Heart left ventricle (tissue), 16 donors: ENCODE measurements around the gene GOLGA8O. TPM values are rescaled to one million over a fixed set of nuclear protein-coding genes. Genes with fewer than 3 reads are reported as not detected.
"Not testable (repeated sequence)": the region's sequence is repeated elsewhere in the genome, so short reads cannot be mapped to it uniquely, and the experiment has no call there.

ENCODE experiments used
- ATAC-seq, 4 donors: fragments of 200-7000 bp; cut with Tn5 transposase; one replicate each; pipeline ENCODE4 v1.9.1; 2020 to 2022; ENCODE audit warnings: moderate library complexity in 4 of 4, mild to moderate bottlenecking in 3 of 4, moderate number of reproducible peaks in 1 of 4
- DNase-seq, 5 donors: peaks; one replicate each; pipeline ENCODE4 v3.0.0-alpha.2; 2020
- H3K27ac ChIP-seq, 12 donors: fragments of 200-600 bp; sonication (generic) in 4 of 12; one replicate each; pipeline versions ENCODE4 v1.5.0 to v1.8.0; 2016 to 2022; ENCODE audit warnings: mild to moderate bottlenecking in 2 of 12
- H3K27me3 ChIP-seq, 9 donors: fragments of 200-600 bp; sonication (generic) in 2 of 9; one replicate each; pipeline versions ENCODE4 v1.5.1 to v1.8.0; 2016 to 2022; ENCODE audit warnings: mild to moderate bottlenecking in 3 of 9
- H3K36me3 ChIP-seq, 9 donors: fragments of 200-600 bp; sonication (generic) in 2 of 9; one replicate each; pipeline versions ENCODE4 v1.5.0 to v1.8.0; 2018 to 2022; ENCODE audit warnings: mild to moderate bottlenecking in 2 of 9
- H3K4me1 ChIP-seq, 12 donors: fragments of 200-600 bp; sonication (generic) in 4 of 12; one replicate each; pipeline versions ENCODE4 v1.5.0 to v1.8.0; 2016 to 2022; ENCODE audit warnings: mild to moderate bottlenecking in 3 of 12
- H3K4me3 ChIP-seq, 12 donors: fragments of 200-600 bp; sonication (generic) in 4 of 12; one replicate each; pipeline versions ENCODE4 v1.5.0 to v1.8.0; 2017 to 2022; ENCODE audit warnings: mild to moderate bottlenecking in 9 of 12, moderate library complexity in 4 of 12
- H3K9me3 ChIP-seq, 12 donors: fragments of 200-600 bp; sonication (generic) in 4 of 12; one replicate each; pipeline versions ENCODE4 v1.5.0 to v1.8.0; 2016 to 2022; ENCODE audit warnings: mild to moderate bottlenecking in 1 of 12
- WGBS, 4 donors: extraction: QIAGEN DNeasy Blood & Tissue Kit in 2 of 4; methylation state at CpG; one replicate each; pipeline versions ENCODE4 v1.1.5 to v1.1.7; 2013 to 2018; 5-methylcytosine and 5-hydroxymethylcytosine counted together
- intact Hi-C, 10 donors: fragments of 100-400 bp; cut with DNase I; formaldehyde crosslinking; loops; one replicate each; pipeline versions ENCODE4 v1.11.1 to v1.14.2; 2022
- long read RNA-seq, 3 donors: library from polyadenylated mRNA; unstranded; transcript quantifications; one replicate each; pipeline ENCODE4 v2.0.0, GENCODE V29; 2020 to 2021
- polyA plus RNA-seq, 2 donors: library from polyadenylated mRNA; stranded (reverse); fragments of 200-250 nt; gene quantifications; one replicate each; pipeline ENCODE4 v1.2.3, GENCODE V29; 2013
- total RNA-seq, 9 donors: library from RNA; depleted of rRNA in 2 of 9; stranded (reverse); fragments of >200 nt in 2 of 9; fragmentation: NEBNext Ultra II Directional in 3 of 9; extraction: Animal tissue kit (Norgen Biotek cat#: 25700) in 3 of 9; gene quantifications; one replicate each; pipeline versions ENCODE4 v1.1.0 to v1.2.4, GENCODE V29; 2016 to 2023
- donor health status: ischemic (EF 13 %, LVEDD 7.1; RV severe dilation, severe dysfunction).
- donor health status: healthy with polysubstance abuse.
- donor health status: DM: no; HTN: yes; CAD: no.
- donor health status: DM: no; HTN: no; CAD: no.
- donor health status: ischemic (EF 25% LVEDD 6.9; RV normal size, moderate dysfunction).
- donor health status: ischemic (EF 25% LVEDD 5.7; RV mildly dilated, moderate dysfunction).
- donor health status: healthy.
- donor health status: DM: yes; HTN: yes; CAD: no.
- donor health status: ischemic (EF 35%, LVEDD 5.7; RV mildly dilated, moderate dysfunction).
- donor health status: nonischemic (EF 11% LVEDD 7.7; RV severe dilation, severe dysfunction).
- donor health status: DM: yes; HTN: yes; CAD: no.
- donor health status: PGD.
- donor health status: ischemic (EF 29% LVEDD 5.4; RV normal size, mild dysfunction).
- donor health status: nonischemic (EF 23%, LVEDD 6.1; RV moderate dilation, normal function).

GOLGA8O gene
- total RNA-seq (1 to 10 TPM in 3 of 9 donors, under 1 TPM in 4, not detected in 2; 0.72 to 3.5 (median 0.95) TPM), polyA plus RNA-seq (1 to 10 TPM in 1 of 2 donors, under 1 TPM in 1; 0.42 to 1.3 TPM)
- long read RNA-seq, donor 1 = 0 reads
- long read RNA-seq, donor 2, partial matches to known transcripts = 1 of 1 reads
- long read RNA-seq, donor 2, other reads (novel, unspliced or antisense) = 0 of 1 reads
- long read RNA-seq, donor 3 = 0 reads

DNA sequence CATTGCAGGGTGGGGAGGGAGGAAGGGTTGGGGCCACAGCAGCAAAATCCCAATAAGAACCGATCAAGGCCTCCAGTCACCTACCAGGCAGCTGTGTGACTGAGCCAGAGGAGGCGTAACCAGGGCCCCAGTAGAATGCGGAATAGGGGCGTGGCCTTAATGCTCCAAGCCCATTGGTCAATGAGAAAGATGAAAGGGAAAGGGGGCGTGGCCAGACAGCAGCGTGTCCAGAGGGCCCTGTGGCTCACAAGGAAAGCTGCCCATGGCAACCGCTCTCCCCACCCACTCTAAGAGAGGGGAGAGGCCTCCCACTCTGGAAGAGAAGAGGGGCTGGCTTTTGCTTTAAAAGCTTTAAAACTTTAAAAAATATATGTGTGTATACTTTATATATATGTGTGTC lies at the start of gene GOLGA8O:
Gene GOLGA8O (minus strand): TSS at position 101 of the 400 bp plus-strand sequence. CDS start 98 bp downstream, at position 3.
- DNase-seq, ATAC-seq, H3K9me3 ChIP-seq, intact Hi-C loops, H3K4me3 ChIP-seq, H3K36me3 ChIP-seq, H3K27me3 ChIP-seq, H3K27ac ChIP-seq, H3K4me1 ChIP-seq: not testable (repeated sequence)
- no CpG with 5 or more reads among the region's 7 CpGs for WGBS, 4 donors

GRCh38 chr15:32504152-32504811 lies 48.8 kb upstream of the GOLGA8O start:
- H3K27me3 ChIP-seq, DNase-seq, H3K9me3 ChIP-seq, intact Hi-C loops, H3K4me1 ChIP-seq, H3K4me3 ChIP-seq, H3K27ac ChIP-seq, H3K36me3 ChIP-seq: not testable (repeated sequence)
- no CpG with 5 or more reads among the region's 8 CpGs for WGBS, 4 donors
- ATAC-seq = peak in 2 of 4 donors; percentile 58 to 74

DNA sequence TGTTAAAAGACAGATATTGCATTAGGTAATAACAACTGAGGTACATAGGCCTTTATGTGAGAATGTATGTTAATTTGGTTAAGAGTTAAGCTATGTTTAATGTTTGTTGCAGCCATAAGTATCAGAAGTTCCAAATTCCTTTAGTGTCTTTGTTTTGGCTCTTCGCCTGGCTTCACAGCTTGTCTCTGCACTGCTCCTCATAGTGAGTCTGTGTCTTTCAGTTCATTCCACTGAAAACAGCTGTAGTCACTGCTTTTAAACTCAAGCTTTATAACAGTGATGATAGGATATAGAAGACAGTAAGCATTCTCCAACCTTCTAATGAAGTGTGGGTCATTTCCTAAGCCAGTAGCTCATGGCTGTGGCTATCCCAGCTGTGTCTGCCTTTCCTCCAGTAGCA lies 47.5 kb upstream of the GOLGA8O start:
- H3K27ac ChIP-seq, H3K4me3 ChIP-seq, H3K36me3 ChIP-seq, H3K4me1 ChIP-seq, intact Hi-C loops, H3K27me3 ChIP-seq, H3K9me3 ChIP-seq: not testable (repeated sequence)
- ATAC-seq (peak in 2 of 4 donors; percentile 29 to 42), DNase-seq (peak in 1 of 5 donors; percentile 21)
- 57 to 94% (median 74%) methylated on average over 1 of the region's 1 CpG for WGBS, 4 donors

DNA sequence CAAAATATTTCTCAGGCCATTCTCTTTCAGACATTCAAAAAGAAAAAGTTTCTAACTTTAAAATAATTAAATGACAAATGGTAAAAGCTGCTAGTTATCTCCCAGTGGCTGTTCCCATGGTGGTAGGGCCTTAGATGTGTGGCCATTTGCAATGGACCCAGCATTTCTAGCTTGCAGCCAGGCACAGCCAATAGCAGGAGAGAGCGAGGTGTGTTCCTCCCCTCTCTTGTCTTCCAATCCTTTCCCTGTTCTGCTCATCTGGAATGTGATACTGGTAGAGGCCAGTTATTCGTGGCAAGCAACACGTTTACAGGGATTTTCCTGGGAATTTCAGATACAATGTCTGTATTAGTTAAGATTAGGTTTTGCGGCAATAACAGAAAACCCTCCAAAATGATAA lies 37.3 kb upstream of the GOLGA8O start:
- H3K4me3 ChIP-seq, H3K4me1 ChIP-seq, DNase-seq, intact Hi-C loops, H3K9me3 ChIP-seq, ATAC-seq, H3K36me3 ChIP-seq, H3K27me3 ChIP-seq, H3K27ac ChIP-seq: not testable (repeated sequence)
- no CpG with 5 or more reads among the region's 4 CpGs for WGBS, 4 donors

DNA sequence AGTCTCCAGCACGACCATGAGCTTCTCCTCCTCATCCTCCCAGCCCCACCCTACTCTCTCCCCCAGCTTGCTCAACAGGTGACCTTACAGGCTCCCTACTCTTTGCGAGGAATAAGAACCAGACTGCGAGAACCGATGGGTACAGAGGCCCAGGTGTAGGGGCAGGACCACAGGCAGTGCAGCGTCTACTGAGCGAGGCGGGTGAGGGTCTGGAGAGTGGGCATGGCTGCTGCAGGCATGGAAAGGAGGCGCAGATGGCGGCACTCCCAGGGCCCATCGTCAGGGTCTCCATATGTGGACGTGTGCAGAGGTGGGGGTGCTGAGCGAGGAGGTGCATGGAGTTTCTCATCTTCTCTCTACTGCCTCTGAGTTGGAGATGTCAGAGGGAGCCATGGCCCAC lies 31.0 kb upstream of the GOLGA8O start:
- ATAC-seq, DNase-seq: not testable (repeated sequence)

GRCh38 chr15:32483377-32483776 lies 27.9 kb upstream of the GOLGA8O start:
- not testable (repeated sequence) for ATAC-seq

More for the DNA sequence above, 31.0 kb upstream of the GOLGA8O start:
- H3K4me1 ChIP-seq, H3K36me3 ChIP-seq, H3K4me3 ChIP-seq, H3K9me3 ChIP-seq, H3K27me3 ChIP-seq, H3K27ac ChIP-seq, intact Hi-C loops: not testable (repeated sequence)
- 86 to 96% (median 93%) methylated on average over 7 to 11 of the region's 12 CpGs for WGBS, 4 donors

GRCh38 chr15:32481683-32482082 lies 26.2 kb upstream of the GOLGA8O start:
- H3K27ac ChIP-seq, H3K9me3 ChIP-seq, H3K4me3 ChIP-seq, intact Hi-C loops, DNase-seq, H3K4me1 ChIP-seq, ATAC-seq, H3K27me3 ChIP-seq, H3K36me3 ChIP-seq: not testable (repeated sequence)
- no CpG with 5 or more reads among the region's 5 CpGs for WGBS, 4 donors

More at GRCh38 chr15:32483377-32483776, 27.9 kb upstream of the GOLGA8O start:
- DNase-seq = peak in 1 of 5 donors; percentile 3
- H3K4me1 ChIP-seq, H3K36me3 ChIP-seq, H3K27me3 ChIP-seq, H3K27ac ChIP-seq, H3K4me3 ChIP-seq, H3K9me3 ChIP-seq, intact Hi-C loops: not testable (repeated sequence)
- WGBS, 4 donors = 33 to 46% methylated on average over 4 of the region's 6 CpGs; no CpG with 5 or more reads in 2 of the 4 donors

DNA sequence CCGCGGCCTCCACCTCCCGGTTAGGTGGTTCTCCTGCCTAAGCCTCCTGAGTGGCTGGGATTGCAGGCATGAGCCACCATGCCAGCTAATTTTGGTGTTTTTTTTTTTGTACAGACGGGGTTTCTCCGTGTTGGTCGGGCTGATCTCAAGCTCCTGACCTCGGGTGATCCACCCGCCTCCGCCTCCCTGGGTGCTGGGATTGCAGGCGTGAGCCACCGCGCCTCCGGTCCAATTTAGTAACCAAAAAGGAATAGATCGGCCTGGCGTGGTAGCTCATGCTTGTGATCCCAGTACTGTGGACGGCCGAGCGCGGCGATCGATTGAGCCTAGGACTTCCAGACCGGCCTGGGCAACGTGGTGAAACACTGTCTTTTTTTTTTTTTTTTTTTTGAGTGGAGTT lies 12.6 kb upstream of the GOLGA8O start:
- ATAC-seq, H3K4me3 ChIP-seq, H3K4me1 ChIP-seq, H3K27me3 ChIP-seq, H3K27ac ChIP-seq, H3K9me3 ChIP-seq, DNase-seq, H3K36me3 ChIP-seq, intact Hi-C loops: not testable (repeated sequence)
- whole genome bisulfite sequencing, 4 donors = 91 to 98% (median 97%) methylated on average over 16 to 19 of the region's 23 CpGs
